GM12878 (cell line): ENCODE data around the gene SNX4. TPM values are rescaled to one million over a fixed set of nuclear protein-coding genes. Genes with fewer than 3 reads are reported as not detected.

Experiments
- ATF7 ChIP-seq: fragments of 450-650 bp; IDR thresholded peaks from 2 replicates; pipeline ENCODE4 v1.6.1; 2016; ENCODE audit warnings: low read depth, mild to moderate bottlenecking
- CHD4 ChIP-seq: fragments of 200-600 bp; sonication (generic); IDR thresholded peaks from 2 replicates; pipeline ENCODE4 v1.6.1; 2016; ENCODE audit warnings: mild to moderate bottlenecking
- ETV6 ChIP-seq, 2 experiments: fragments of 450-650 bp in 1 of 2; IDR thresholded peaks in 1 of 2; conservative IDR thresholded peaks in 1 of 2; 2 replicates each; pipeline ENCODE4 v1.6.1; 2014; ENCODE audit warnings: antibody characterized with exemption in 1 of 2, borderline replicate concordance in 1 of 2, low read depth in 1 of 2, mild to moderate bottlenecking in 1 of 2, moderate library complexity in 1 of 2
- MXI1 ChIP-seq: fragments of 150-350 bp; IDR thresholded peaks from 2 replicates; pipeline ENCODE4 v1.6.1; 2011; ENCODE audit warnings: low read depth, mild to moderate bottlenecking, inconsistent platforms, low read length, improper control_type of control experiment
- NFYB ChIP-seq: IDR thresholded peaks from 2 replicates; pipeline ENCODE4 v1.6.1; 2011; ENCODE audit warnings: low read depth, mild to moderate bottlenecking, low read length, improper control_type of control experiment, moderate library complexity; ENCODE audit not compliant: insufficient read depth
- RAD21 ChIP-seq: IDR thresholded peaks from 2 replicates; pipeline ENCODE4 v1.6.1; 2011; ENCODE audit warnings: mild to moderate bottlenecking, low read depth, low read length, moderate library complexity; ENCODE audit not compliant: insufficient read depth
- SREBF1 ChIP-seq: IDR thresholded peaks from 2 replicates; pipeline ENCODE4 v1.6.1; 2012; ENCODE audit warnings: mild to moderate bottlenecking, low read length
- ZNF384 ChIP-seq: IDR thresholded peaks from 2 replicates; pipeline ENCODE4 v1.6.1; 2012; ENCODE audit warnings: low read depth, mild to moderate bottlenecking, low read length, improper control_type of control experiment, borderline replicate concordance
- polyA plus RNA-seq, 11 experiments: library from polyadenylated mRNA; depleted of rRNA in 4 of 11; unstranded in 6 of 11; stranded (reverse) in 5 of 11; fragments of >200 nt; fragmentation: Nextera tagmentation in 4 of 11; fragmentation: Illumina TruSeq in 1 of 11; extraction: Ambion mirVana in 4 of 11; extraction: Trizol in 1 of 11; gene quantifications; 1 replicate in 1 of 11; 2 replicates in 10 of 11; pipeline versions ENCODE4 v1.2.1 to v1.2.3, GENCODE V29; 2011 to 2016; ENCODE audit warnings: inconsistent platforms in 2 of 11, missing spikeins in 2 of 11, low read depth in 1 of 11
- total RNA-seq, 4 experiments: library from RNA; depleted of rRNA in 3 of 4; stranded (reverse); fragments of >200 nt in 3 of 4; fragmentation: Illumina TruSeq in 1 of 4; extraction: Trizol in 1 of 4; gene quantifications; 2 replicates each; pipeline versions ENCODE4 v1.2.1 to v1.2.3, GENCODE V29; 2013 to 2021
- TF ChIP-seq, protein P1 (sequence below): IDR thresholded peaks from 2 replicates; pipeline ENCODE4 v1.6.1; 2011; ENCODE audit warnings: low read depth, low read length, improper control_type of control experiment, borderline replicate concordance
- TF ChIP-seq, protein P2 (sequence below): fragments of 450-650 bp; IDR thresholded peaks from 2 replicates; pipeline ENCODE4 v1.6.1; 2017; ENCODE audit warnings: mild to moderate bottlenecking

The SNX4 gene
- total and polyA plus RNA-seq, 10 of the 15 experiments (the other 5 are each of a cell fraction or from before 2014, with no cell fraction given) = 33.4 to 94.5 (median 60.5) TPM

- TF ChIP-seq, protein P1, sequence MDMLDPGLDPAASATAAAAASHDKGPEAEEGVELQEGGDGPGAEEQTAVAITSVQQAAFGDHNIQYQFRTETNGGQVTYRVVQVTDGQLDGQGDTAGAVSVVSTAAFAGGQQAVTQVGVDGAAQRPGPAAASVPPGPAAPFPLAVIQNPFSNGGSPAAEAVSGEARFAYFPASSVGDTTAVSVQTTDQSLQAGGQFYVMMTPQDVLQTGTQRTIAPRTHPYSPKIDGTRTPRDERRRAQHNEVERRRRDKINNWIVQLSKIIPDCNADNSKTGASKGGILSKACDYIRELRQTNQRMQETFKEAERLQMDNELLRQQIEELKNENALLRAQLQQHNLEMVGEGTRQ = no peak
- TF ChIP-seq NFYB = no peak
- no peak for TF ChIP-seq RAD21
- no peak for TF ChIP-seq MXI1
- TF ChIP-seq, protein P2, sequence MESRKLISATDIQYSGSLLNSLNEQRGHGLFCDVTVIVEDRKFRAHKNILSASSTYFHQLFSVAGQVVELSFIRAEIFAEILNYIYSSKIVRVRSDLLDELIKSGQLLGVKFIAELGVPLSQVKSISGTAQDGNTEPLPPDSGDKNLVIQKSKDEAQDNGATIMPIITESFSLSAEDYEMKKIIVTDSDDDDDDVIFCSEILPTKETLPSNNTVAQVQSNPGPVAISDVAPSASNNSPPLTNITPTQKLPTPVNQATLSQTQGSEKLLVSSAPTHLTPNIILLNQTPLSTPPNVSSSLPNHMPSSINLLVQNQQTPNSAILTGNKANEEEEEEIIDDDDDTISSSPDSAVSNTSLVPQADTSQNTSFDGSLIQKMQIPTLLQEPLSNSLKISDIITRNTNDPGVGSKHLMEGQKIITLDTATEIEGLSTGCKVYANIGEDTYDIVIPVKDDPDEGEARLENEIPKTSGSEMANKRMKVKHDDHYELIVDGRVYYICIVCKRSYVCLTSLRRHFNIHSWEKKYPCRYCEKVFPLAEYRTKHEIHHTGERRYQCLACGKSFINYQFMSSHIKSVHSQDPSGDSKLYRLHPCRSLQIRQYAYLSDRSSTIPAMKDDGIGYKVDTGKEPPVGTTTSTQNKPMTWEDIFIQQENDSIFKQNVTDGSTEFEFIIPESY = no peak
- TF ChIP-seq CHD4 = no peak
- no peak for TF ChIP-seq SREBF1
- TF ChIP-seq ZNF384 = no peak
- no peak for TF ChIP-seq ATF7
- TF ChIP-seq ETV6 (conservative IDR thresholded peaks at IDR 0.05 in 1 of 2, IDR thresholded peaks at IDR 0.05 in 1 of 2; ENCODE audit: borderline replicate concordance in 1 of 2, low read depth in 1 of 2) = no peak
These were observed 57.2 kb downstream of the SNX4 start (continued) for GRCh38 chr3:125462722-125463299.
